ENCODE measurements around the gene AQP2.

The AQP2 gene

DNA sequence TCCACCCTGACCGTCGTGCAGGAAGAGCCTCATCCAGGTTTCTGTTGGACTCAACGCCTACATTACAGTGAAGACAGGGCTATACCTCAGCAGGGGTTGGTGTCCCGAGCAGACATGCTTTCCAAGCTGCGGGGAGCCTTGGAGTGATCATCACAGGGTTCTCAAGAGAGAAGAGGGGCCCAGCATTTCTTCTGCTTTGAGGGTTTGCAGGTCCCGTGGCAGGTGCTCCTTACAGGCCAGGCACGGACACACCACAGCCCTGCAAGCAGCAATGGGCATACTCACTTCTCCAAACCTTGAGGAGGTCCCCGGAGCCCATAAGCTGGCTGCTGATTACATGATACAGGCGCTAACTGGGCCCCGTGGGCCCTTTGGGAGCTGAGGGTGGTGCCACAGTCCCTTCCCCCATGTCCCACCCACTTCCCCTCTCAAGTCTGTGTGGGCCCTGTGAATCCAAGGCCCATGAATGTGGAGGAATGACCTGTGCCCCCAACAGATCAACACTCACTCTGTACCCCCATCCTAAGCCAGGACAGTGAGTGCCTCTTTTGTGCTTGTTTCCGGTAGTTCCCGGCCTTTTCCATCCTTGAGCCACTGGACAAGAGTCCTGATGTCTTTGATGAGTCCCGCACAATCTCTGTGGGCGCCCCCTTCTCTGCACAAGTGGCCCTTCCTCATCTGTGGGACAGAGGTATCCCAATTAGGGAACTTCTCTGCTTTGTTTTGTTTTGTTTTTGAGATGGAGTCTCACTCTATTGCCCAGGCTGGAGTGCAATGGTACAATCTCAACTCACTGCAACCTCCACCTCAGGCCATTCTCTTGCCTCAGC lies 1.1 kb downstream of the AQP2 start:
- DNase-seq (ENCODE audit: low spot score in 2 of 2), result no peak
- in situ Hi-C loops (cut with MboI; ENCODE audit: low sequenced_read_pairs), result no loop called here
- H3K4me3 ChIP-seq, result no peak overlapping the region
- peaks cover 10% of the 10 kb centered on the region; the same call in 1 of the 2 replicates for H3K27me3 ChIP-seq (ENCODE audit: low read depth)
- no peaks in the 10 kb centered on the region for H3K36me3 ChIP-seq (replicated peaks)
- no peaks in the 10 kb centered on the region for H3K4me1 ChIP-seq
- H3K9me3 ChIP-seq, result no peaks in the 10 kb centered on the region

DNA sequence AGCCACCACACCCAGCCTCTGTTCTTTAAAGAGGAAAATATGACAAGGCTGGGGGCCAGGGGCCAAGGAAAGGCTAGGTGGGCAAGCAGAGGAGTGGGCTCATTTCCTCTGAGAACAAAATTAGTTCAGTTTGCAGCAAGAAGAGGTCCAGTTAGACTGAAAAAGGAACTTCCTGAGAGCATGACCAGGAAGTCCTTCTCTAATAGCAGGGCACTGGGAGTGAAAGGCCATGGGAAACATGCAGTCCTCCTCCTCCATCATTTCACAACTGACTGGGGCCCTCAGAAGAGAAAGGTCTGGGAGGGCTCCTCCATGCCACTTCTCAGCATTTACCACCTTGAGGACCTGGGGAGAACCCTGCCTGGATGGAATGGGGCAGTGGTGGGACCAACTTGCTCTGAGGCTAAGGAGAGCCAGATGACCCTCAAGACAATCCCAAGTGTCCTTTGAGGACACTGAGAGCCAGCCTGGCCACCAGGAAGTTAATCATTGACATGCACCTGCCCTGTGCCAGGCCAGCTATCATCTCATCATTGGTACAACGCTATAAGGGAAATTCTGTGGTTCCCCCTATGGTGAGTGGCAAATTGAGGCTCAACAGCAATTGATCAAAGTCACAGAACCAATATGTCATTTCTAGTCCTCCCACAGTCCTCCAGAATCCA lies 2.0 kb downstream of the AQP2 start:
- H3K36me3 ChIP-seq (replicated peaks), result no peaks in the 10 kb centered on the region
- no peaks in the 10 kb centered on the region for H3K4me1 ChIP-seq
- in situ Hi-C loops (cut with MboI; ENCODE audit: low sequenced_read_pairs), result no loop called here
- H3K4me3 ChIP-seq, result no peak overlapping the region
- no peaks in the 10 kb centered on the region for H3K9me3 ChIP-seq
- no peak for DNase-seq (ENCODE audit: low spot score in 2 of 2)
- peaks cover 10% of the 10 kb centered on the region; the same call in 1 of the 2 replicates for H3K27me3 ChIP-seq (ENCODE audit: low read depth)

GRCh38 chr12:49953151-49953550 lies 2.6 kb downstream of the AQP2 start:
- Histone ChIP-seq H3K36me3 (replicated peaks) (no peaks in the 10 kb centered on the region), H3K9me3 (no peaks in the 10 kb centered on the region), H3K27me3 (ENCODE audit: low read depth) (peaks cover 10% of the 10 kb centered on the region; the same call in 1 of the 2 replicates), H3K4me3 (no peak overlapping the region), H3K4me1 (no peaks in the 10 kb centered on the region)
- in situ Hi-C loops (cut with MboI; ENCODE audit: low sequenced_read_pairs), result no loop called here
- no peak for DNase-seq (ENCODE audit: low spot score in 2 of 2)

DNA sequence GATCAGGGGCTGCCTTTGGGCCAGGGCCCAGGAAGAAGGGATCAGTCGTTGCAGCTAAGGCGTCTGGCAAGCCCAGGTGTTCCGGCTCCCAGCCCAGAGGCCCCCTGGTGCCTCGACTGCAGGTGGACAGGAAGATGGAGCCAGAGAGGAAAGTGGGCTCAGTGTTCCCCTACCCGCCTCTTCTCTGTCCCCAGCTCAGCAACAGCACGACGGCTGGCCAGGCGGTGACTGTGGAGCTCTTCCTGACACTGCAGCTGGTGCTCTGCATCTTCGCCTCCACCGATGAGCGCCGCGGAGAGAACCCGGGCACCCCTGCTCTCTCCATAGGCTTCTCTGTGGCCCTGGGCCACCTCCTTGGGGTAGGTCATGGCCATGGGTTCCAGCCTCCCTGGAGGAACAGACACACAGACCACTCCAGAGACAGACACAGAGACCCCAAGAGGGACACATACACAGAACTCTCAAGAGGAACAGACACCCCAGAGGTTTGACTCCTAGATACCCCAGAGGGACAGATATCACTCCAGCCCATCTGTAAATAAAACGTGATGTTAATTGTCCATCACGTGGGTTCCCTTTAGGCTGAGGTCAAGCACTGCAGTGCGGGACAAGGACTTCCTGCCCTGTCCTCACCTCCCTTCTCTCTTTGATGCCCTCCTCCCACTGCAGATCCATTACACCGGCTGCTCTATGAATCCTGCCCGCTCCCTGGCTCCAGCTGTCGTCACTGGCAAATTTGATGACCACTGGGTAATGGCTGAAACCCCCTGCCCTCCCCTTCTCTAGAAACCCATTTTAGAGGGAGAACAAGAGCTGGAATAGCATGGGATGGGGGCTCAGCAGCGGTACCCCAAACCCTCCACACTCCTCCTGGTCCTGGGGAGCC lies 3.7 kb downstream of the AQP2 start:
- DNase-seq (ENCODE audit: low spot score in 2 of 2), result no peak
- Histone ChIP-seq H3K27me3 (ENCODE audit: low read depth) (peaks cover 10% of the 10 kb centered on the region; the same call in 1 of the 2 replicates), H3K36me3 (replicated peaks) (no peaks in the 10 kb centered on the region), H3K4me1 (no peaks in the 10 kb centered on the region), H3K4me3 (no peak overlapping the region), H3K9me3 (no peaks in the 10 kb centered on the region)
- in situ Hi-C loops (cut with MboI; ENCODE audit: low sequenced_read_pairs), result no loop called here

DNA sequence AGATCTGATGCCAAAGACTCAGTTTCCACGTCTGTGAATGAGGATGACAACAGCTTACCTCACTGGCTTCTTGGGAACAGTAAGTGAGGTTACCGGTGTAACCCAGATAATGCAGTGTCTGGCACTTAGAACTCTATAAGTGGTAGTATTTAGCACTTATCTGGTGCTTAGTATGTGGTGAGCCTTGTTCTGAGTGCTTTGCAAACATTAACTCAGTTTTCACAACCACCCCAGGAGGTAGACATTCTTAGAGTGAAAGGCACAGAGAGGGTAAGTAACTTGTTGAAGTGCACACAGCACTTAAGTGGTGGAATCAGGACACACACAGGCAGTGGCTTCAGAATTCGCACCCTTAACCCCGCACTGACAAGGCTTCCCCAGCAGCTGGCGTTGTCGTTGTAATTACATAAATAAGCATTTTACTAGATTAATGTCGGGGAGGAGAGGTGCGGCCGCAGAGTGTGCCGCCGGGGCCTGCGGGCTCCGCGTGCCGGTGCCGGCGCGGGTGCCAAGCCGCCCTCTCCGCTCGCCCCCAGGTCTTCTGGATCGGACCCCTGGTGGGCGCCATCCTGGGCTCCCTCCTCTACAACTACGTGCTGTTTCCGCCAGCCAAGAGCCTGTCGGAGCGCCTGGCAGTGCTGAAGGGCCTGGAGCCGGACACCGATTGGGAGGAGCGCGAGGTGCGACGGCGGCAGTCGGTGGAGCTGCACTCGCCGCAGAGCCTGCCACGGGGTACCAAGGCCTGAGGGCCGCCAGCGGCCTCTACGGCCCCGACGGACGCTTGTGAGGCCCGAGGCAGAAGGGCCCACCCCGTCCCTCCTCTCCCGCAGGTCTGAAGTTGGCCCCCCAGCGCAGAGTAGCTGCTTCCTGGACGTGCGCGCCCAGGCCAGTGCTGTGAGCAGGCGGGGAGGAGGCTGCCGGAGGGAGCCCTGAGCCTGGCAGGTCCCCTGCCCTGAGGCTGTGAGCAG lies 4.6 kb downstream of the AQP2 start:
- no peaks in the 10 kb centered on the region for H3K4me1 ChIP-seq
- H3K27me3 ChIP-seq (ENCODE audit: low read depth), result peaks cover 10% of the 10 kb centered on the region
- H3K4me3 ChIP-seq, result no peak overlapping the region
- no peaks in the 10 kb centered on the region for H3K36me3 ChIP-seq (replicated peaks)
- DNase-seq (ENCODE audit: low spot score in 2 of 2), result no peak
- in situ Hi-C loops (cut with MboI; ENCODE audit: low sequenced_read_pairs), result no loop called here
- H3K9me3 ChIP-seq, result no peaks in the 10 kb centered on the region

GRCh38 chr12:49955899-49956662 lies 5.5 kb downstream of the AQP2 start:
- Histone ChIP-seq H3K27me3 (ENCODE audit: low read depth) (peaks cover 13% of the 10 kb centered on the region), H3K4me3 (no peak overlapping the region), H3K9me3 (no peaks in the 10 kb centered on the region), H3K4me1 (no peaks in the 10 kb centered on the region), H3K36me3 (replicated peaks) (no peaks in the 10 kb centered on the region)
- in situ Hi-C loops (cut with MboI; ENCODE audit: low sequenced_read_pairs), result no loop called here
- no peak for DNase-seq (ENCODE audit: low spot score in 2 of 2)

DNA sequence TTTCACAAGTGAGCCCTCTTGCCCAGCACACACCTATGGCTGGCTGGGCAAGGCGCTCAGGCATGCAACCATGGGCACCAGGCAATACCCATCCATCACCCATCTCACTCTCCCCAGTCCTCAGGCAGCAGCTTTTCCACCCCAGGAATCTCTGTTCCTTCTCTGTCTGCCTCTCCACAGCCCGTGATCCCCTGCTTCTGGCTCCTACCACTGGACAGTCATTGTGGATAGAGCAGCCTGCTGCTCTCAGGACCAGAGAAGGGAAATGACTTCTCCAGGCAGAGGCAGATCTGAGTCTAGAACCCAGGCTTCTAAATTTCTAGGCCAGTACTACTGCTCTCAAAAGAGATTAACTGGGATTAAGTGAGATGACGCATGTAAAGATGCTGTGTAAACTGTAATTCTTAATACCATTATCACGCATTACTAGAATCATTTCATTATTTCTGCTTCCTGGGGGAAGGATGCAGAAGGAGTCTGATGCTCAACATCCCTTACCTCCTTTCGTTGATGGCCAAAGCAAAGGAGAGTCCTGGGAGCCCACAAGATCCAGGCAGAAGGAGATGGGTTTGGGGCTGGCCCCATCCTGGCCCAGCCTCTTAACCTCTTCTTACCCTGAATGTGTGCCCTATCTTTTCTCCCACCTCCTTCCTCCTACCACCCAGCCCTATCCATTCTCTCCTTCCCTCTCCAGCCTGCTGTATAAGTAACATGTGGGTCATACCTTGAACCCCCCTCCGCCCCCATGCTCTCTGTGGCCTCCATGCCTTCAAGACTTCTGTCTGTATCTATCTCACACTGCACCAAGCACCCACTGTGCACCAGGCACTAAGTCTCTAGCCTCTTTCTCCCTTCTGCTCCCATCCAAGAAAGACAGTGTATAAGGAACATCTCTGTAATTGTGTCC lies 6.4 kb downstream of the AQP2 start:
- Histone ChIP-seq H3K9me3 (no peaks in the 10 kb centered on the region), H3K36me3 (replicated peaks) (no peaks in the 10 kb centered on the region), H3K27me3 (ENCODE audit: low read depth) (peaks cover 13% of the 10 kb centered on the region), H3K4me1 (no peaks in the 10 kb centered on the region), H3K4me3 (no peak overlapping the region)
- DNase-seq (ENCODE audit: low spot score in 2 of 2), result no peak
- in situ Hi-C loops (cut with MboI; ENCODE audit: low sequenced_read_pairs), result no loop called here

DNA sequence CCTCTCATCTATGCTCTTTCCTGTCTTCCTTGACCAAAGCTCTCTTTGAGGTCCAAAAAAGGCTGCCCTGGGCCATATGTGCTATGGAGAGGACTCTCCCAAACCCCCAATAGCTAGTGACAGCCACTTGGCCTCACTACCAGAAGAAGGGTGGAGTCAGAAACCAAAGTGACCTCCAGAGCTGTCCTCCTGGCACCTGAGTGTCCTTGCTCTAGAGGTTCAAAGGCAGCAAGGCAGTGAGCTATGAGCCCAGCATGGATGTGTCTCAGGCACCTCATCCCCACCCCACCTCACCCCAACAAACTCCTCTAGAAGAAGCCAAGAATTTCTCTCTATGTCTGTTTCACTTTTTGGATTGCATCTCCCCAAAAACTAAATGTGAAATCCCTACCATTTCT lies 7.0 kb downstream of the AQP2 start:
- no peaks in the 10 kb centered on the region for H3K9me3 ChIP-seq
- H3K4me1 ChIP-seq, result no peaks in the 10 kb centered on the region
- H3K4me3 ChIP-seq, result no peak overlapping the region
- in situ Hi-C loops (cut with MboI; ENCODE audit: low sequenced_read_pairs), result no loop called here
- H3K36me3 ChIP-seq (replicated peaks), result no peaks in the 10 kb centered on the region
- no peak for DNase-seq (ENCODE audit: low spot score in 2 of 2)
- peaks cover 13% of the 10 kb centered on the region for H3K27me3 ChIP-seq (ENCODE audit: low read depth)

DNA sequence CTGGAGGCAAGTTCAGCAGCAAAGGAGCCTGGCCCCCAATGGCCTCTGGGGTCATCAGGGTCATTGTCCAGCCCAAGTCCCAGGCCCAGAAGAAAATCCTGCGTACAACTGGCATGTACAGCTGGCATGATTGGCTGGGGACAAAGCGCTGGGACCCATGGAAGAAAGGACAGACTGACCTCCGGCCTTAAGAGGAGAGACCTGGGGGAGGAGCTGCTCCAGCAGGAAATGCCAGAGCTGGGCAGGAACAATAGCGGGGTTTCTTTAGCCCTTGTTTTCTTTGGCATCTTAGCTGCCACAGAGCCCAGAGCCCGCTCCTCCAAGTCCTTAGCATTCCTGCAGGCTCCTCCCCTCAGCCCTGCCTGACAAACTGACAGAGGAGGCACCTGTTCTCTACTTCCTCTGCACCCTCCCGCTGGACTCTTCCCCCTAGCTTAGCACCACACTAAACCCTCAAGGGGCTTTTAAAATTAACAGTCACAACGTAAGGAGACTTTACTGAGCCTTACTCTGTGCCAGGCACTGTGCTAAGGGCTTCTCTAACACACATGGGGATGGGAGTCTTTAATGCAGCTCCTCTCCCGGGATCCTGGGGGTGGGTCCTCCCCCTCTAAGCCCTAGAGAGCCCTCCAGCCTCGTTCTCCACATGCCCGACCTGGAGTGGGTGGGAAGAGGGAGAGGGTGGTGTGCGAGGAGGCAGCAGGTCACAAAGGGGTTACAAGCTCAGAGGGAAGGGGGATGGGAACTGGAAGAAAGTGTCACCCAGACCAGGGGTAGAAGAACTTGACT lies 9.3 kb downstream of the AQP2 start:
- Histone ChIP-seq H3K36me3 (replicated peaks) (no peaks in the 10 kb centered on the region), H3K9me3 (no peaks in the 10 kb centered on the region), H3K4me1 (no peaks in the 10 kb centered on the region), H3K4me3 (no peak overlapping the region), H3K27me3 (ENCODE audit: low read depth) (peaks cover 17% of the 10 kb centered on the region)
- peak; percentile 25 to 52 for DNase-seq (ENCODE audit: low spot score in 2 of 2)
- in situ Hi-C loops (cut with MboI; ENCODE audit: low sequenced_read_pairs), result no loop called here

DNA sequence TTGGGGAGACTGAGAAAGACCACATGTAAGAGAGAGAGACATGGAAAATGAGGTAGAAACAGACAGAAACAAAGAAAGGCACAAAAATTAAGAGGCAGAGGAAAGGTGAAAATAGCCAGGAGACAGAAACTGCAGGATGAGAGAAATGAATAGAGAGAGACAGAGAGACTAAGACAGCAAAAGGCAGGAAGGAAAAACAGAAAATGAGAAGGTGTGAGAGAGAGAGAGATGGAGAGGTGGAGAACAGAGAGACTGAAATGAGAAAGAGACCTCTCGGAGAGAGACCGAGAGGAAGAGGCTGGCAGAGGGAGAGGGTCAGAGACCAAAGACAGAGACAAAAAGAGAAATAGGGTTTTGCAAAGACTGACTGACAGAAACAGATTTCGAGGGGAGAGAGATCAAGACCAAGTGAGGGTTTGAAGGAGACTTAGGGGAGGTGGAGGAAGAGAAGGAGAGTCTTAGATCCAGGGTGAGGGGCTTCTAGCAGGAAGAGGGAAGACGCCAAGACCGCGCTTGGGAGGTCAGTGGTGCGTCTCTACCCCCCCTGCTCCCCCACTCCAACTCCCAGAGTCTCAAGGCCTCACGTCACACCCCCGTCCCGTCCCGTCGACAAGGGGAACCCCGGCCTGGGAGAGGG lies 10.1 kb downstream of the AQP2 start:
- Histone ChIP-seq H3K36me3 (replicated peaks) (no peaks in the 10 kb centered on the region), H3K4me3 (no peak overlapping the region), H3K9me3 (no peaks in the 10 kb centered on the region), H3K27me3 (ENCODE audit: low read depth) (peaks cover 13% of the 10 kb centered on the region), H3K4me1 (no peaks in the 10 kb centered on the region)
- in situ Hi-C loops (cut with MboI; ENCODE audit: low sequenced_read_pairs), result no loop called here
- no peak for DNase-seq (ENCODE audit: low spot score in 2 of 2)

Measured in HAP-1 (cell line).